ENCODE results near the gene FAM13A.

DNA sequence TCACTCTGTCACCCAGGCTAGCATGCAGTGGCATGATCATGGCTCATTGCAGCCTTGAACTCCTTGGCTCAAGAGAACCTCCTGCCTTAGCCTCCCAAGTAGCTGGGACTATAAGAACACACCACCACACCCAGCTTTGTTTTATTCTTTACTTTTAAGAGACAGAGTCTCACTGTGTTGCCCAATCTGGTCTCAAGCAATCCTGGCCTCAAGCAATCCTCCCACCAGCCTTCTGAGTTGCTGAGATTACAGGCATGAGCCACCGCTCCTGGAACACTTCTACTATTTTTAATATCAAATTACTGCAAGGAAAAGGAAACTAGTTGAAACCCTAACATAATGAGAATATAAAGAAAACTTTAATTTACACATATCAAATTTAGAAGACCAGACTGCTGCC is 85.4 kb downstream of the FAM13A start:
- TF ChIP-seq EZH2phosphoT487 (IDR thresholded peaks at IDR 0.05; ENCODE audit: low read depth, severe bottlenecking, unreplicated experiment) (no peak), EZH2 (IDR thresholded peaks at IDR 0.05; ENCODE audit: borderline replicate concordance) (no peak)

All from hepatocyte (in vitro differentiated cells).